Choroid plexus epithelial cell (primary cell): ENCODE measurements around the gene KDM4C.
A peak's percentile ranks its signal among the peaks of the same experiment; 100 is the strongest.

ENCODE experiments used
- DNase-seq: peaks from one replicate; pipeline ENCODE4 v3.0.0-alpha.2; 2010; ENCODE audit warnings: low read depth
- H3K4me3 ChIP-seq: 2 replicates; pipeline ENCODE4 v1.5.1; 2011; ENCODE audit warnings: low read depth, mild to moderate bottlenecking, control low read depth, low read length, moderate library complexity
- TF ChIP-seq, protein P1 (sequence below): conservative IDR thresholded peaks from 2 replicates; pipeline ENCODE4 v1.5.1; 2011; ENCODE audit warnings: low read depth, mild to moderate bottlenecking, control low read depth, inconsistent platforms, low read length, moderate library complexity

The KDM4C gene

DNA sequence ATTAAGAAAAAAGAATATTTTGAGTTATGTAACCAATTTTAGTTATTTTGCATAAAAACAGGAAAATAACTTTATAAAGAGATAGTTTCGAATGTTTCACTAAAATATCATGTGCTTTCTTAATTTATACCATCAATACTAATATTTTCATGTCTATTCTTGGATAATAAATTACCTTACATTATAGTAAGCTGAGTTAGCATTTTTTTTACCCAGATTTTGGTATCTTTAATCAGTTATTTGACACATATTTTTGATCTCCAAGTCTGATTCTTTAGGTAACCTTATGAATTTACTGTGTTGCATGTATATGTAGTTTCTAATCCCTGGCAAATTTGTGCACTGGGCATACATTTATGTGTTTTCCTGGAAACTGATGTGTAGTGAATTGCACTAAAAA, 138.0 kb downstream of the KDM4C start:
- no peak overlapping the region for H3K4me3 ChIP-seq
- TF ChIP-seq, protein P1, sequence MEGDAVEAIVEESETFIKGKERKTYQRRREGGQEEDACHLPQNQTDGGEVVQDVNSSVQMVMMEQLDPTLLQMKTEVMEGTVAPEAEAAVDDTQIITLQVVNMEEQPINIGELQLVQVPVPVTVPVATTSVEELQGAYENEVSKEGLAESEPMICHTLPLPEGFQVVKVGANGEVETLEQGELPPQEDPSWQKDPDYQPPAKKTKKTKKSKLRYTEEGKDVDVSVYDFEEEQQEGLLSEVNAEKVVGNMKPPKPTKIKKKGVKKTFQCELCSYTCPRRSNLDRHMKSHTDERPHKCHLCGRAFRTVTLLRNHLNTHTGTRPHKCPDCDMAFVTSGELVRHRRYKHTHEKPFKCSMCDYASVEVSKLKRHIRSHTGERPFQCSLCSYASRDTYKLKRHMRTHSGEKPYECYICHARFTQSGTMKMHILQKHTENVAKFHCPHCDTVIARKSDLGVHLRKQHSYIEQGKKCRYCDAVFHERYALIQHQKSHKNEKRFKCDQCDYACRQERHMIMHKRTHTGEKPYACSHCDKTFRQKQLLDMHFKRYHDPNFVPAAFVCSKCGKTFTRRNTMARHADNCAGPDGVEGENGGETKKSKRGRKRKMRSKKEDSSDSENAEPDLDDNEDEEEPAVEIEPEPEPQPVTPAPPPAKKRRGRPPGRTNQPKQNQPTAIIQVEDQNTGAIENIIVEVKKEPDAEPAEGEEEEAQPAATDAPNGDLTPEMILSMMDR, result no peak
- DNase-seq, result no peak

DNA sequence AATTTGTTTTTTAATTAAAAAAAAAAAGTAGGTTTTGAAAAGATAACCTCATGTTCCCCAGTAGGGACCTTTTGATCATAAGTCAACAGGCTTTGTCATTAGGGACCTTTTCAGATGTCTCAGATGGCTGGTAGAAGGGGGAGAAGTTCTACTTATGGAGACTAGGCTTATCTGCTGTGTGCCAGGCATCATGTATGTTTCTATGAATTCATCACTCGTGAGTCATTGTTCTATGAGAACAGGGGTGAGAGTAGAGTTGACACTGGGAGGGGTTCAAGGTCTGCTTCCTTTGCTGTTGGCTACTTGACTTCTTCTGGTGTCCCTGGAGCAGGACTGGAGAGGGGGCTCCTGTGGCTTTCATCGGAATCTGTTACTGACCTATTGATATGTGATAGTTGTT, 138.8 kb downstream of the KDM4C start:
- TF ChIP-seq, protein P1, result no peak
- no peak overlapping the region for H3K4me3 ChIP-seq
- DNase-seq, result peak; percentile 37

DNA sequence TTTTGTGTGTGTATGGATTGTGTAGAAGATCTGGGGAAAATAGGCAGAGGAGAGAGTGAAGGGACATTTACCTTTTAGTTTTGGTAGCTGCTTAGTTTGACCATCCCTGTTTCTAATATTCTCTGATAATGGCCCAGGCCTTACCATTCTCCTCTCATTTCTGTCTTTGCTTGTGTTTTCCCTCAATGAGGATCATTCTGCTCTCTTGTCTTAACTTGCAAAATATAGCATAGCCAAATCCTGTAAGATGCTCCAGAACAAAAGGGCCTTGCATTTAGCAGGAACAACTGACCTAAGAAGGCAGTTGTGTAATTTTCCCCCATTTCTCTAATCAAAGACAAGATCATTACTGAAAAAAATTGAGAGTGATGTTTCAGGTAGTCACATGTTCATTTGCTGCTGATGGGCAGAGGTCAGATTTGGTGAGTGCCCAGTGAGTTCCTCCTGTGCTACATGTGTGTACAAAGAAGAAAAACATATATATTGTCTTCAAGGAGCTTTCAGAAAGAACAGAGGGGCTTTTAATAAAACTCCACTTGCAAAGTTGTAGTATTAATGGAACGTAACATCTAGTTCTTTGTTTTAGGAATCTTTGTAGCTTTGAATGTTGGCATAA, 139.5 kb downstream of the KDM4C start:
- DNase-seq, result no peak
- H3K4me3 ChIP-seq, result no peak overlapping the region
- TF ChIP-seq, protein P1, result no peak

DNA sequence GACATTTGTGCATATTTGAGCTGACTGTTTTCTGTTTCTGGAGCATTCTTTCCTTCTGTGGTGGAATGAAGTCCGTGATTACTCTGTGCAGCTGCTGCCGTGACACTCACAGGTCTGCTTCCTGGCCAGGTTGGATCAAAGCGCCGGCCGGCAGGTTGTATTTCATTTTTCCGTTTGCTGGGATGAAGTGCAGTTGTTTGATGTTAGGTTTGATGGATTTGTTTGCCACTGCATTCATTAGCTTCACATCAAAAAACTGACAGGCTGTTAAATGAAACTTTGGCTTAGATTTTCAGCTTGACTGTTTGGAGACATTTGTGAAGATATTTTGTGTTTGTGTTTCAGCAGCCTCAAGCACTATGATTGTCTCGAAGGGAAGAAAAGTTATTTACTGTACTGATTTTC, 140.1 kb downstream of the KDM4C start:
- TF ChIP-seq, protein P1, result no peak
- no peak for DNase-seq
- H3K4me3 ChIP-seq, result no peak overlapping the region

DNA sequence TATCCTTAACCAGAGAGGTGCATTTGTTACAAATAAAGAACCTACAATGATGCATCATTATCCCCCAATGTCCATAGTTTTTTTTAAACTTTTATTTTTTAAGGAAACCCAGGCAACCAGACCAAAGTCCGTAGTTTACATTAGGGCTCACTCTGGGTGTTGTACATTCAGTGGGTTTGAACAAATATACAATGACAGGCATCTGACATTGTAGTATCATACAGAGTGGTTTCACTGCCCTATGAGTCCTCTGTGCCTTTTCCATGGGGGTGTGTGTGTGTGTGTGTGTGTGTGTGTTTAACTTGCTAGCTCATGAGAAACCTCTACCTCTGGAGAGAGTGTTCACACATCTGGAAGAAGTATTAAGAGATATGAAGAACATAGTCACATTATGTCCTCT, 141.5 kb downstream of the KDM4C start:
- no peak overlapping the region for H3K4me3 ChIP-seq

DNA sequence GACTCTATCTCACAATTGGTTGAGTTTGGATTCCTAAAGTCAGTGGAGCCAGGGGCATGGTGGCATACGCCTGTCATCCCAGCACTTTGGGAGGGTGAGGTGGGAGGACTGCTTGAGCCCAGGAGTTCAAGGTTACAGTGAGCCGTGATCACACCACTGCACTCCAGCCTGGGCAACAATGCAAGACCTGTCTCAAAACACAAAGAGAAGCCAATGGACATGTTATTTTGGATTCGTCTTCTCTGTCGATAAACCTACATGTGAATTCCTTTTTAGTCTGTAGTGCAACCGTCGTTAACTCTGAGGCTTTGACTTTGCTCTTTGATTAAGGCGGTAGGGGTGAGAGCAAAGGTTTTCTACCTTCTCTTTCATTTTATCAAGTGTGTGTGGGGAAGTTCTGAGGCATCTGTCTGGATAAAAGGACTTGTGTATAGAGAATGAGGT, 142.7 kb downstream of the KDM4C start:
- no peak overlapping the region for H3K4me3 ChIP-seq
- TF ChIP-seq, protein P1, result no peak
- no peak for DNase-seq

More for the DNA sequence above, 141.5 kb downstream of the KDM4C start:
- no peak for DNase-seq
- TF ChIP-seq, protein P1, result no peak

DNA sequence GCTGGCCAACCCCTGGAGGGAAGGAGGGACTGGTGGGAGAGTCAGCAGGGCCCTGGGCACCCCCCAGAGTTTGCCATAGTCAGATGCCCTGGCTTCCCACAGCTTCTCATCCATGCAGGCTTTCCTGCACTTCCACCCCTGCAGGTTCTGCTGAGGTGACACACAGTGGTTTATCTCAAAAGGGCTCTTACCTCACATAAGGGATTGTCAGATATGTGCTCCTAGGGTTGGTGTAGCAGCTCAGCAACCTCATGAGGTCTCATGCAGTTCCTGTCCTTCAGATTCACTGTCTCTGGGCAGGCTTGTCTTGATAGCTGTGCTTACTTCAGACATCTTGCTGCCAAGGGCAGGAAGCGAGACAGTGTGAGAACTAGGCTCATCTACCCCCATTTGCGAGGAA, 143.4 kb downstream of the KDM4C start:
- TF ChIP-seq, protein P1, result no peak
- H3K4me3 ChIP-seq, result no peak overlapping the region
- DNase-seq, result no peak
